ENCODE measurements around the gene IQCE. TPM values are rescaled to one million over a fixed set of nuclear protein-coding genes. Genes with fewer than 3 reads are reported as not detected.
"Not testable (repeated sequence)": the region's sequence is repeated elsewhere in the genome, so short reads cannot be mapped to it uniquely, and the experiment has no call there.

Gene IQCE
- total RNA-seq, 1 experiment from 2014 or later = 4.0 TPM

DNA sequence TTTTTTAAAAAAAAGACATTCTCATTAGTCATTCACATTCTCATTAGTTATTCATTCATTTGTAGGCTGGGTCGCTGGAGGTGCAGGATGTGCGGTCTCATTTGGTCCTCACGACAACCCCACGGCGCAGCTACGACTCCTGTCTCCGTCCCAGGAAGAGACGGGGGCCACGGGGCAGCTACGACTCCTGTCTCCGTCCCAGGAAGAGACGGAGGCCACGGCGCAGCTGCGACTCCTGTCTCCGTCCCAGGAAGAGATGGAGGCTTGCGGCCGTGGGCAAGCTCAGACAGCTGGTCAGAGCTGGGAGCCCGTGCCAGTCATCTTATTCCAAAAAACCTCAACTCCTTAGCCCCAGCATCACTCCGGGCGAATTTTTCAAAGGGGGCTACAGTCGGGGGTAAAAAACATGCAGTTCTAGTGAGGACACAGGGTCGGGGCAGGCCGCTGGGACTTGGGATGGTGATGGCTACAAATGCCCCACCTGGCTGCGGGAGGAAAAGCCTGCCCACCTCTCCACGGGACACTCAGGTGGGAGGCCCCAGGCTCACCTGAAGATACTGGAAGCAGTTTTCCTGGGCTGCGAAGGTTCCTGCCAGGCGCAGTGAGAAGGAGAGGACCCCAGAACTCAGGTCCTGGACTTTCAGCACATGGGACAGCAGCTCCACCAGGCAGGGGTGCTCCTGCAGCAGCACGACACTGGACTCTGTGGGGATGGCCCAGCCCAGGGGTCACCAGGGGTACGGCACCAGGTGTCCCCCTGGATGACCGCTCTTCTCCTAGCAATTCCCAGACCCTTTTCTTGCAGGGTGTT lies 11.8 kb upstream of the IQCE start:
- Histone ChIP-seq H3K4me3 (ENCODE audit: insufficient read depth, low read depth, low read length) (no peak overlapping the region), H3K27me3 (ENCODE audit: control insufficient read depth, insufficient read depth, low read length) (no peaks in the 10 kb centered on the region), H3K36me3 (replicated peaks; ENCODE audit: control insufficient read depth, insufficient read depth, low read length) (peaks cover 19% of the 10 kb centered on the region)
- DNase-seq = peak; percentile 43

DNA sequence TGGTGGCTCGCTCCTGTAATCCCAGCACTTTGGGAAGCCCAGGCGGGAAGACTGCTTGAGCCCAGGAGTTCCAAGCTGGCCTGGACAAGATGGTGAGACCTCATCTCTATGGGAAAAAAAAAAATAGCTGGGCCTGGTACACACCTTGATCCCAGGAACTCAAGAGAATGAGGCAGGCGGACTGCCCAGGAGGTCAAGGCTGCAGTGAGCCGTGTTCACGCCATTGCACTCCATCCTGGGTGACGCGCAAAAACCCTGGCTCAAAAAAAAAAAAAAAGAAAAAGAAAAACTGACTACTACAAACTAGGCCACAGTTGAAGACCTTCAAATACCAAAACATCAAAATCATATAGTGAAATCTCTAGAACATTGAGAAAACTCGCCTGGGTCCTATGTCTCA lies 7.4 kb upstream of the IQCE start:
- Histone ChIP-seq H3K27me3 (ENCODE audit: control insufficient read depth, insufficient read depth, low read length) (no peaks in the 10 kb centered on the region), H3K36me3 (replicated peaks; ENCODE audit: control insufficient read depth, insufficient read depth, low read length) (peaks cover 8% of the 10 kb centered on the region), H3K4me3 (ENCODE audit: insufficient read depth, low read depth, low read length) (no peak overlapping the region)
- no peak for DNase-seq

DNA sequence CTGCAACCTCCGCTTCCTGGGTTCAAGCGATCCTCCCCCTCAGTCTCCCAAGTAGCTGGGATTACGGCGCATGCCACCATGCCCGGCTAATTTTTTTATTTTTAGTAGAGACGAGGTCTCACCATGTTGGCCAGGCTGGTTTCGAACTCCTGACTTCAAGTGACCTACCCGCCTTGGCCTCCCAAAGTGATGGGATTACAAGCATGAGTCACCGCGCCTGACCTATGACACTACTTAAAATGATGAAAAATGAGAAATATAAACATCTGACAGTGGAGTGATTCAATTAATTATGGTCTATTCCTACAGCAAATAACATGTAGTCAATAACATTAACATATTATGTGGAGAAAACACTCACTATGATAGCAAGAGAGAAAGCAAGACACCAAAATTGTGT lies 5.7 kb upstream of the IQCE start:
- H3K27me3 ChIP-seq (ENCODE audit: control insufficient read depth, insufficient read depth, low read length) = no peaks in the 10 kb centered on the region
- H3K36me3 ChIP-seq (replicated peaks; ENCODE audit: control insufficient read depth, insufficient read depth, low read length) = peaks cover 4% of the 10 kb centered on the region

DNA sequence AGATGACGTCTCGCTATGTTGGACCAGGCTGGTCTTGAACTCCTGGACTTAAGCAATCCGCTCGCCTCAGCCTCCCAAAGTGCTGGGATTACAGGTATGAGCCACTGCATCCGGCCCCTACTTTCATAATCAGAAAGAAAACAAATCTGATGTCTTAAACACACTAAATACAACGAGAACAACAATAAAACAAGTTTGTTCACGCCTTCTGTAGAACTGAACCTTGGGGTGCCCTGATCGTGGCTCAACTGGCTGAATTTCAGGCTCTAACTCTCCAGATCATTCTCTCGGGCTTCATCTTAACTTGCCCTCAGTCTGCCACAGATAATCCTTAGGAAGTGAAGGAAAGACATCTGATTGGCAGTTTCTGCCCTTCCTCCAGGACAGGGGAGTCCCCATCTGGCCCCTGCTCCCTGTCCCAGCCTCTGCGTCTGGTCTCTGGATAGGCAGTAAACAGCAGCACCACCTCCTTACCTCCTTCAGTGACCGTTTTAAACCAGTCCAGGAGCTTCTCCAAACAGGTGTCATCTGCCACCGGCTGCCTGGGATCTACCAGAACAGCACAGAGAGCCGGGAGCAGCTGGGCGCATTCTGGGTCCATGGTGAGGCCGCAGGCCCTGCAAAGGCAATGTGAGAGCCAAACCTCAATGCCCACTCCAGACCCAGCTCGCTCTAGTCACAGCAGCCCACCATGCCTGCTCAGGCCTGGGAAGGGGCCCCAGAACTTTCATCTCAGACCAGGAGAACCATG lies 4.8 kb upstream of the IQCE start:
- H3K36me3 ChIP-seq (replicated peaks; ENCODE audit: control insufficient read depth, insufficient read depth, low read length) = peaks cover 3% of the 10 kb centered on the region
- no peaks in the 10 kb centered on the region for H3K27me3 ChIP-seq (ENCODE audit: control insufficient read depth, insufficient read depth, low read length)
- DNase-seq = no peak
- H3K4me3 ChIP-seq (ENCODE audit: insufficient read depth, low read depth, low read length) = peak overlapping the region; percentile 75

More for the DNA sequence above, 5.7 kb upstream of the IQCE start:
- no peak overlapping the region for H3K4me3 ChIP-seq (ENCODE audit: insufficient read depth, low read depth, low read length)
- DNase-seq = no peak

DNA sequence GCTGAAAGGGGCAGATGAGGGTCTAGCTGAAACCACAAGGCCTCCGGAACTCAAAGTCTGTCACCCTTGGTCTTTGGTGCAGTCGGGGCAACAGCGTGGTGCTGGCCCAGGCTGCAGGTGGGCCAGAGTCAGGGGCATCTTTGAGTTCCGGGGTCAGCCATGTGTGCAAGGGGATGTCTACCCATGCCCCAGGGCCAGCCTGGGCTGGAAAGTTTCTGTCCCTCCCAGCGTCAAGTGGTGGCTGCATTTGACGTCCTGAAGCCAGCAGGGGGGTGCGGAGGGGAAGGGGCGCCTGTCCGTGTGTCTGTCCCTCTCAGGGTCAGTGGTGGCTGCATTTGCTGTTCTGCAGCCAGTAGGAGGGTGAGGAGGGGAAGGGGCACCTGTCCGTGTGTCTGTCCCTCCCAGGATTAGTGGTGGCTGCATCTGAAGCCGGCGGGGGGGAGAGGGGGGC lies 4.1 kb upstream of the IQCE start:
- H3K36me3 ChIP-seq (replicated peaks; ENCODE audit: control insufficient read depth, insufficient read depth, low read length) = peaks cover 1% of the 10 kb centered on the region; the same call in 1 of the 2 replicates
- no peak for DNase-seq
- peak overlapping the region; percentile 75 for H3K4me3 ChIP-seq (ENCODE audit: insufficient read depth, low read depth, low read length)
- no peaks in the 10 kb centered on the region for H3K27me3 ChIP-seq (ENCODE audit: control insufficient read depth, insufficient read depth, low read length)

DNA sequence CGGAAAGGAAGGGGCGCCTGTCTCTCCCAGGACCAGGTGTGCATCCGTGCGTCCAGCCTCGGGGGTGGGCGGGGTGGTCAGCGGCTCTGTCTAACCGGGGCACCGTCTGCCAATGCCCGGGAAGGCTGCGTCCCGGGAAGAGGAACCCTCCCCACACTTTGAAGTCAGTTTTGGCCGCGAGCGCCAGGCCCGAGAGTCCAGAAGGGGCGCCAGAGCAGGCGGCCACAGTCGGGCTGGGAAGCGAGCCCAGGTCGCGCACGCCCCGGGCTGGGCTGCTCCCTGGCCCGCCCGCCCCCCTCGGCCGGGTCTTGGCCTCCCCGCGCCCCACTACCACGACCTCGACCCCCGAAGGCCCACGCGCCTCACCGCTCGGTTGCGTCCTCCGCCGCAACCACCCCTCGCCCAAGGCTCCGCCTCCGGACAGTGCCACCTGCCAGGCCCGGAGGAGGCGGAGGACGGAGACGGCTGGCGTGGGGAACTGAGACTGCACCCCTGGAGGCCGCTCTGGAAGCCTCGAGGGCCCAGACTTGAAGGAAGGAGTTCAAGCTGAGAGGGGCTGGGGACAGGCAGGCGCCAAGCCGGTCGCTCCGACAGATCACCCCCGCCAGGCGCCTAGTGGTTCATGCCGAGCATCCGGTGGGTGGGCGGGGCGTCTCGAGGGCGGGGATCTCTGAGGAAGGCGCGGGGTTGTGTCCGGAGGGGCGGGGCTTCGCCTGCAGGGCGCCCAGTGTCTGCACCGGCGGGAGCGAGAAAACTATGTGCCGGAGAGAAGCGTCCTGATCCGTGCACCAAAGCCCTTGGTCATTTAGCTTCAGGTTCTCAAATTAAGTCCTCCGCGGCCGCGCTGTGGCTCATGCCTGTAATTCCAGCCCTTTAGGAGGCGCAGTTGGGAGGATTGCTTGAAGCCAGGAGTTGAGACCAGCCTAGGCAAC lies 3.4 kb upstream of the IQCE start, which contains the start of gene BRAT1:
Gene BRAT1, minus strand, starts transcription at position 404 of the 932 bp plus-strand sequence. CDS start 1,093 bp downstream, outside the sequence.
- Histone ChIP-seq H3K36me3 (replicated peaks; ENCODE audit: control insufficient read depth, insufficient read depth, low read length) (no peaks in the 10 kb centered on the region; the same call in 1 of the 2 replicates), H3K4me3 (ENCODE audit: insufficient read depth, low read depth, low read length) (peak within 1 kb of the TSS; percentile 75), H3K27me3 (ENCODE audit: control insufficient read depth, insufficient read depth, low read length) (no peaks in the 10 kb centered on the region)
- DNase-seq = peak; percentile 99

DNA sequence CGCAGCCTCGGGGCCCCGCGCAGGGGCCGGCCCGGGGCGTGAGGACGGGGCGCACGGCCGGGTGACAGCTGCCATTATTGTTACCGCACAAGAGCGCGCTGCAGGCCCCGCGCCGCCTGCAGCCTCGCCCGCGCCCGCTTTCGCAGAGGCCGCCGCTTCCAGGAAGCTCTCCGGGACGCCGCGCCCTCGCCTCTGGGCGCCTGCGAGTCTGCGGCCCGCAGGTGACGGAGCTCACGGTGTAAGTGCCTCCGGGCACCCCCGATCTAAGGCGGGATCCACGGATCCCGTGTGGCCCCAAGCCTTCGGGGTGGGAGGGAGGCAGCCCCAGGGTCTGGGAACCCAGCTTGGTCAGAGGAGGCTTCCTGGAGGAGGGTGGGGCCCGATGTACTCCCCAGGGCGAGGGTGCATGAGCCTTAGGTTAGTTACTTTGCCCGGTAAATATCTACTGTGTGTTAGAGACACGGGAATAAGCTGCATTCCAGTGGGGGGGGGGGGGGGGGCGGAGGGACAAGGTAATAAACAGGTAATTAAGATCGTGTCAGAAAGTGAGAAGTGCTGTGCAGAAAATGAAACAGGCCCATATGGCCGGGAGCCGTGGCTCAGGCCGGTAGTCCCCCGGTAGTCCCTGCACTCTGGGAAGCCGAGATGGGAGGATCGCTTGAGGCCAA lies 638 bp downstream of the IQCE start:
- no peaks in the 10 kb centered on the region for H3K36me3 ChIP-seq (replicated peaks; ENCODE audit: control insufficient read depth, insufficient read depth, low read length)
- no peak for DNase-seq

DNA sequence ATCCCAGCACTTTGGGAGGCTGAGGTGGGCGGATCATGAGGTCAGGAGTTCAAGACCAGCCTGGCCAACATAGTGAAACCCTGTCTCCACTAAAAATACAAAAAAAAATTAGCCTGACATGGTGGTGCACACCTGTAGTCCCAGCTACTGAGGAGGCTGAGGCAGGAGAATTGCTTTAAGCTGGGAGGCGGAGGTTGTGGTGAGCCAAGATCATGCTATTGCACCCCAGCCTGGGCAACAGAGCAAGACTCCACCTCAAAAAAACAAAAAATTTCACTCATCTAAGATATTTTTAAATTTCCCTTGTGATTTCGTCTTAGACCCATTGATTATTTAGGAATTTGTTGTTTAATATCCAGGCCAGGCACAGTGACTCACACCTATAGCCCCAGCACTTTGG lies 5.2 kb downstream of the IQCE start:
- H3K27me3 ChIP-seq (ENCODE audit: control insufficient read depth, insufficient read depth, low read length); DNase-seq: not testable (repeated sequence)

More for the DNA sequence above, 638 bp downstream of the IQCE start:
- Histone ChIP-seq H3K27me3 (ENCODE audit: control insufficient read depth, insufficient read depth, low read length) (no peaks in the 10 kb centered on the region), H3K4me3 (ENCODE audit: insufficient read depth, low read depth, low read length) (peak overlapping the region; percentile 63)

DNA sequence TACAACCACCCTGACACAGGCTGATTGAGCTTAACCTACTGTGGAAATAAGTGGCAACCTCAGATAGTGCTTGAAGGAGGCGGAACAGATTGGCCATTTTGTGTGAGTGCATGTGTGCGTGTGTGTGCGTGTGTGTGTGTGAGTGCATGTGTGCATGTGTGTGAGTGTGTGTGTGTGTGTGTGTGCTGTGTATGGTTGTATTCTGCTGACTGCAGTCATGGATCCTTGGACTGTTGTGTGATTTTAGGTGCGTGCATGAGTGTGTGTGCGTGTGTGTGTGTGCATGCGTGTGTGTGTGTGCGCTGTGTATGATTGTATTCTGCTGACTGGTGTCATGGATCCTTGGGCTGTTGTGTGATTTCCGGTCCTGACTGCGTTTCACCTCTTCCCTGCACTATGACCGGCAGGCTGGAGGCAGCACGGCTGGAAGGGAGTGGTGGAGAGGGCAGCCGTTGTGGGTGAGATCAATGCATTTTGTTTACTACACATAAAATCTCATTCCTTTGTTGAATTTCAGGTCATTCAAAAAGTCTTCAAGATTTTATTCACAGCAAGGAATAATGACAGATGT lies 6.3 kb downstream of the IQCE start:
- Histone ChIP-seq H3K27me3 (ENCODE audit: control insufficient read depth, insufficient read depth, low read length) (no peaks in the 10 kb centered on the region), H3K4me3 (ENCODE audit: insufficient read depth, low read depth, low read length) (no peak overlapping the region), H3K36me3 (replicated peaks; ENCODE audit: control insufficient read depth, insufficient read depth, low read length) (no peaks in the 10 kb centered on the region)
- DNase-seq = no peak

More for the DNA sequence above, 5.2 kb downstream of the IQCE start:
- not testable (repeated sequence) for H3K36me3 ChIP-seq (replicated peaks; ENCODE audit: control insufficient read depth, insufficient read depth, low read length); H3K4me3 ChIP-seq (ENCODE audit: insufficient read depth, low read depth, low read length)

DNA sequence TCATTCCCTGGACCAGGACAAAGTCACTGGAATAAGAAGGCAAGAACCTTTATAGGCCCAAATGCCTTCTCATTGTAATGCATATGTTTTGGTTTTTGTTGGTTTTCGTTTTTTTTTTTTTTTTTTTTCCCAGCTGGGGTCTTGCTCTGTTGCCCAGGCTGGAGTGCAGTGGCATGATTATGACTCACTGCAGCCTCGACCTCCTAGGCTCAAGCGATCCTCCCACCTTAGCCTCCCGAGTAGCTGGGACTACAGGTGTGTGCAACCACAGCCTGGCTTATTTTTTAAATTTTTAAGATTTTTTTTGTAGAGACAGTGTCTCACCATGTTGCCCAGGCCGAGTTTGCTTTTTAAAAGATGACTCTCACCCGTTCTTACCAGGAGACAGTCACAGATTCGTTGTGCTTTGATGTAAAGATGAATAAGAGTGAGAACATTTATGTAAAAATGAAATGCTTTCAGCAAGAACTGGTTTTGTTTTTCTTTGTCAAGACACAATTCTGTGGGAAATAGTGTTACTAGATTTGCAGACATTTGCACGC lies 7.6 kb downstream of the IQCE start:
- no peak for DNase-seq
- Histone ChIP-seq H3K36me3 (replicated peaks; ENCODE audit: control insufficient read depth, insufficient read depth, low read length) (no peaks in the 10 kb centered on the region), H3K4me3 (ENCODE audit: insufficient read depth, low read depth, low read length) (no peak overlapping the region), H3K27me3 (ENCODE audit: control insufficient read depth, insufficient read depth, low read length) (no peaks in the 10 kb centered on the region)

DNA sequence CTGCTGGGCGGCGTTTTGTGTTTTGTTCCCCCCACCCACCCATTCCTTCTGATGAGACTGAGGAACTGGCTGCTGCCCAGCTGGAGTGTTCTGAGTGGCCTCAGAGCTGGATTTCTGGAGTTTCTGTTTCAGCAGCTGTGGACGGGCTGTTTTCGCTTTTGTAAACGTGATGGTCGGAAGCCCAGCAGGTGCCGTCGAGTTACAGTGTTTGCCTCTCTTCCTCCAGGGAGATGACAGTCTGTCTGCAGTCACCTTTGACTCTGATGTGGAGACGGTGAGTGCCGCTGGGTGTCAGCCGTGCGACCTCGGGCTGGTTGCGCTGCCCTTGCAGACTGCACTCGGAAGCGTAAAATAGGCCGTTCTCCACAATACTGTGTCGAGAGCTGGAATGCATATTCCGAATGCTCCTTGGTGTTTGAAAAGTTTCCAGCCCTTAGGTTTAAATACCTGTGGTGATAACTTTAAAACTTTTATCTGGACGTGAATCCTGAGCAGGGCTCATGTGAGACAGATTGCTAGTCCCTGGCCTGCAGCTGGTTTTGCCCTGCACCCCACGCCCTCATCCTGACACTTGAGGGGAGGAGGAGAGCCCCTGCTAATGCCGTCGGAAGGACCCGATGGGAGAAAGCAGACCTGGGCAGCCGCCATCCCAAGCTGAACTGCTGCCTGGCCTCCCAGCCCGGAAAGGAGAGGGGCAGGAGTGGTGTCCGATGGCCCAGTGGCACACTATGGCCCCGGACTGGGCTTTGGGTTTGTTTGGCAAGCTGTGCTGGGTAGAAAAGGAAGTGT lies 8.3 kb downstream of the IQCE start:
- Histone ChIP-seq H3K4me3 (ENCODE audit: insufficient read depth, low read depth, low read length) (no peak overlapping the region), H3K36me3 (replicated peaks; ENCODE audit: control insufficient read depth, insufficient read depth, low read length) (no peaks in the 10 kb centered on the region), H3K27me3 (ENCODE audit: control insufficient read depth, insufficient read depth, low read length) (no peaks in the 10 kb centered on the region)
- DNase-seq = peak; percentile 65

DNA sequence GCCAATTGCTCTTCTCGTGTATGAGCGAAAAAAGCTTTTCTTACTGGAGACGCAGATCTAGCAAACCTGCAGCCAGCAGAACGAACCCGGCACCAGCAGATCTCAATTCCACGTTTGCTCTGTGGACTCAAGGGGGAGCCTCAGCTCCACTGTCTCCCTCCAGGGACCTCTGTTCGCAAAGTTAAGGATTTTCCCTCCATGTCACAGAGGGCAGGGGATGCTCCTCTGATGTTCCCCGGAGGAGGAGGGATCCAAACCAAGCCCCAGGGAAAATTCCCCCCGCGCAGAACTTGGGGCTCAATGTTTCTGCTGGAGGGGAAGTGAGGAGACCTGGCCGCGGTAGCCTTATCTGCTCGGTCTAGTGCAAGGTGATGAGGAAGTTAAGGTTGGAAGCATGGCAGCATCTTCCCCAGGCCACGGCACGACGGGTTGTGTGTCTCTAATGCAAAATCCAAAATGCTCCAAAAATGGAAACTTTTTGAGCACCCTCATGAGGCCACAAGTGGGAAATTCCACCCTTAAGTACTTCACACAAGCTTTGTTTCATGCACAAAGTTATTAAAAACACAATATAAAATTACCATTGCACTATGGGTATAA lies 9.0 kb downstream of the IQCE start:
- no peaks in the 10 kb centered on the region for H3K27me3 ChIP-seq (ENCODE audit: control insufficient read depth, insufficient read depth, low read length)
- no peak overlapping the region for H3K4me3 ChIP-seq (ENCODE audit: insufficient read depth, low read depth, low read length)
- peak; percentile 87 for DNase-seq
- no peaks in the 10 kb centered on the region for H3K36me3 ChIP-seq (replicated peaks; ENCODE audit: control insufficient read depth, insufficient read depth, low read length)

Data from H7 (cell line).